ENCODE results near the gene SNX24.

DNA sequence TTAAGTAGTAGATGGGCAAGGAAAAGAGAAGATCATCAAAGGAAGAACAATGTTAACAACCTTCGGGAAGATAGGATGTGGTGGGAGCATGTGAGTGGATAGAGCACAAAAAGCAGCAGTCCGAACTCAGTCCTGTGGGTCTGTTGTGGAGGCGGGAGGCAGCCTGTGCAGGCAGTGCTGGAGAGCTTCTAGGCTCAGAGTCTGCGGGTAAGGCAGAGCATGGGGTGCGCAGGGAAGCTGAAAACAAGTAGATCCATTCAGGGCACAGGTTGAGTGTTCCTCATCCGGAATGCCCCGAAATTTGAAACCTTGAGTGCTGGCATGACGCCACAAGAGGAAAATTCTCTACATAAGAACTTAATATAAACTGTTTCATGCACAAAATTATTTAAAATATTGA, 106.2 kb downstream of the SNX24 start:
- no peak for TF ChIP-seq ZNF274 (IDR thresholded peaks at IDR 0.05; ENCODE audit: low read depth, low read length)
- TF ChIP-seq YY1 (IDR thresholded peaks at IDR 0.05; ENCODE audit: insufficient read depth, insufficient read length): no peak
- TF ChIP-seq SUZ12 (IDR thresholded peaks at IDR 0.05; ENCODE audit: extremely low read depth, insufficient read depth, insufficient read length): no peak

Data from NT2/D1 (cell line).